A549 (cell line): ENCODE measurements around the gene KCNAB1. TPM values are rescaled to one million over a fixed set of nuclear protein-coding genes. Genes with fewer than 3 reads are reported as not detected.

Source experiments
- ATAC-seq, 2 experiments: fragments of 200-7000 bp in 1 of 2; fragments of >200 bp in 1 of 2; cut with Nextera tagmentation in 1 of 2; cut with Tn5 transposase in 1 of 2; 3 replicates each; pipeline versions ENCODE4 v1.8.0 to v1.9.1; 2018 to 2020; ENCODE audit warnings: mild to moderate bottlenecking in 1 of 2, moderate library complexity in 1 of 2
- CTCF ChIA-PET: fragments of 300-600 bp; sonication (Branson Sonifier 250); formaldehyde crosslinking; extraction: SDS; loops from one replicate; lab custom pipeline; 2021; ENCODE audit warnings: antibody characterized with exemption, inconsistent platforms; lab: Yijun Ruan, JAX
- POLR2A ChIA-PET: fragments of 350-600 bp; formaldehyde crosslinking; extraction: SDS; loops from one replicate; lab custom pipeline; 2021; ENCODE audit warnings: antibody characterized with exemption, inconsistent platforms; lab: Yijun Ruan, JAX
- DNase-seq, 2 experiments: peaks; one replicate each; pipeline versions ENCODE4 v3.0.0 to v3.0.0-alpha.2; 2011 to 2016; ENCODE audit warnings: low read depth in 1 of 2, low spot score in 1 of 2
- FAIRE-seq: peaks from 2 replicates; lab custom pipeline; 2011; peaks lifted over from hg19 to GRCh38; lab: Jason Lieb, UNC
- H3K27ac ChIP-seq, 2 experiments: fragments of >200 bp; sonication (Bioruptor Twin); formaldehyde crosslinking; 3 replicates each; pipeline ENCODE4 v1.5.1; 2016 to 2017
- H3K4me1 ChIP-seq: fragments of >200 bp; sonication (Bioruptor Twin); formaldehyde crosslinking; 3 replicates; pipeline ENCODE4 v1.6.1; 2016
- H3K4me2 ChIP-seq: fragments of >200 bp; sonication (Bioruptor Twin); formaldehyde crosslinking; 3 replicates; pipeline ENCODE4 v1.6.1; 2016
- H3K4me3 ChIP-seq: fragments of >200 bp; sonication (Bioruptor Twin); formaldehyde crosslinking; 3 replicates; pipeline ENCODE4 v1.5.1; 2016
- H3K9me3 ChIP-seq: fragments of >200 bp; sonication (Bioruptor Twin); formaldehyde crosslinking; 3 replicates; pipeline ENCODE4 v1.6.1; 2016
- BHLHE40 ChIP-seq: IDR thresholded peaks from 2 replicates; pipeline ENCODE4 v1.6.1; 2012; ENCODE audit warnings: low read depth, low read length, inconsistent platforms
- CBX2 ChIP-seq: fragments of 200-600 bp; sonication (generic); IDR thresholded peaks from 2 replicates; pipeline ENCODE4 v1.6.1; 2016; ENCODE audit warnings: low read depth, mild to moderate bottlenecking, borderline replicate concordance
- EHF ChIP-seq: fragments of 250-450 bp; sonication (Bioruptor Pico); IDR thresholded peaks from 2 replicates; pipeline ENCODE4 v1.5.0; 2020; ENCODE audit warnings: mild to moderate bottlenecking
- EHMT2 ChIP-seq: fragments of 200-600 bp; sonication (generic); IDR thresholded peaks from 2 replicates; pipeline ENCODE4 v1.6.1; 2016; ENCODE audit warnings: antibody characterized with exemption, low read depth, mild to moderate bottlenecking, moderate library complexity
- ESRRA ChIP-seq: fragments of 150-350 bp; IDR thresholded peaks from 2 replicates; pipeline ENCODE4 v1.6.1; 2014; ENCODE audit warnings: mild to moderate bottlenecking, low read length, borderline replicate concordance
- FOSL2 ChIP-seq, 2 experiments: fragments of 450-650 bp in 1 of 2; fragments of >200 bp in 1 of 2; sonication (Bioruptor Twin) in 1 of 2; formaldehyde crosslinking; IDR thresholded peaks; 2 replicates each; pipeline versions ENCODE4 v1.5.0 to v1.6.1; 2016 to 2020; ENCODE audit warnings: mild to moderate bottlenecking in 1 of 2, moderate library complexity in 1 of 2
- GATA3 ChIP-seq: IDR thresholded peaks from 2 replicates; pipeline ENCODE4 v1.6.1; 2012; ENCODE audit warnings: borderline replicate concordance
- HDAC2 ChIP-seq: fragments of 200-600 bp; sonication (generic); IDR thresholded peaks from 2 replicates; pipeline ENCODE4 v1.6.1; 2016
- HOXB13 ChIP-seq: fragments of 250-450 bp; sonication (Bioruptor Pico); IDR thresholded peaks from 2 replicates; pipeline ENCODE4 v1.5.0; 2020; ENCODE audit warnings: low read depth, mild to moderate bottlenecking, moderate library complexity
- HOXB5 ChIP-seq: fragments of 250-450 bp; sonication (Bioruptor Pico); IDR thresholded peaks from 2 replicates; pipeline ENCODE4 v1.5.0; 2020; ENCODE audit warnings: mild to moderate bottlenecking, moderate library complexity
- KDM1A ChIP-seq: fragments of 200-600 bp; sonication (generic); IDR thresholded peaks from 2 replicates; pipeline ENCODE4 v1.6.1; 2016; ENCODE audit warnings: low read depth, mild to moderate bottlenecking
- MYC ChIP-seq: IDR thresholded peaks from 2 replicates; pipeline ENCODE4 v1.6.1; 2012; ENCODE audit warnings: mild to moderate bottlenecking, inconsistent platforms, low read length, improper control_type of control experiment, borderline replicate concordance
- NPAS2 ChIP-seq: fragments of 250-450 bp; sonication (Bioruptor Pico); IDR thresholded peaks from 2 replicates; pipeline ENCODE4 v1.8.0; 2022; ENCODE audit warnings: mild to moderate bottlenecking, moderate library complexity, borderline replicate concordance
- PHF8 ChIP-seq: fragments of 200-600 bp; sonication (generic); IDR thresholded peaks from 2 replicates; pipeline ENCODE4 v1.6.1; 2016; ENCODE audit warnings: low read depth, mild to moderate bottlenecking, antibody characterized with exemption, moderate library complexity, borderline replicate concordance
- POLR2A ChIP-seq: IDR thresholded peaks from 2 replicates; pipeline ENCODE4 v1.6.1; 2012; ENCODE audit warnings: mild to moderate bottlenecking, low read length
- RAD21 ChIP-seq, 2 experiments: fragments of >200 bp in 1 of 2; sonication (Bioruptor Twin) in 1 of 2; formaldehyde crosslinking in 1 of 2; IDR thresholded peaks in 1 of 2; conservative IDR thresholded peaks in 1 of 2; 2 replicates in 1 of 2; 3 replicates in 1 of 2; pipeline ENCODE4 v1.6.1; 2012 to 2018; ENCODE audit warnings: inconsistent platforms in 1 of 2
- ZC3H11A ChIP-seq: fragments of 450-650 bp; IDR thresholded peaks from 2 replicates; pipeline ENCODE4 v1.6.1; 2014; ENCODE audit warnings: antibody characterized with exemption, mild to moderate bottlenecking
- ZFP36 ChIP-seq: fragments of 450-650 bp; IDR thresholded peaks from 2 replicates; pipeline ENCODE4 v1.6.1; 2014; ENCODE audit warnings: borderline replicate concordance; ENCODE audit not compliant: partially characterized antibody
- ZNF302 ChIP-seq: fragments of 250-450 bp; sonication (Bioruptor Pico); IDR thresholded peaks from 2 replicates; pipeline ENCODE4 v1.9.0; 2021; ENCODE audit warnings: inconsistent platforms, mild to moderate bottlenecking, moderate library complexity
- WGBS: methylation state at CpG from one replicate; pipeline ENCODE4 v1.1.6; 2017; ENCODE audit errors: missing lambda C conversion rate; 5-methylcytosine and 5-hydroxymethylcytosine counted together
- polyA plus RNA-seq, 4 experiments: library from polyadenylated mRNA; depleted of rRNA in 3 of 4; stranded (reverse); fragments of >200 nt; fragmentation: RNase III in 1 of 4; extraction: RNeasy Plus Mini Kit Qiagen cat#74134 plus additional on column Dnase treatment in 1 of 4; gene quantifications; 2 replicates in 3 of 4; 3 replicates in 1 of 4; pipeline ENCODE4 v1.2.3, GENCODE V29; 2011 to 2017
- TF ChIP-seq, protein P1 (sequence below): fragments of >200 bp; sonication (Bioruptor Twin); formaldehyde crosslinking; IDR thresholded peaks from 3 replicates; pipeline ENCODE4 v1.5.1; 2016
- TF ChIP-seq, protein P2 (sequence below): fragments of 250-450 bp; sonication (Bioruptor Pico); IDR thresholded peaks from 2 replicates; pipeline ENCODE4 v1.5.0; 2020; ENCODE audit warnings: low read depth, mild to moderate bottlenecking, moderate library complexity
- TF ChIP-seq, protein P3 (sequence below): fragments of 200-600 bp; sonication (generic); IDR thresholded peaks from 2 replicates; pipeline ENCODE4 v1.6.1; 2016; ENCODE audit warnings: antibody characterized with exemption, mild to moderate bottlenecking, moderate library complexity

The KCNAB1 gene
- polyA plus RNA-seq, 2 of the 4 experiments (the other 2 are of a cell fraction) = not detected

DNA sequence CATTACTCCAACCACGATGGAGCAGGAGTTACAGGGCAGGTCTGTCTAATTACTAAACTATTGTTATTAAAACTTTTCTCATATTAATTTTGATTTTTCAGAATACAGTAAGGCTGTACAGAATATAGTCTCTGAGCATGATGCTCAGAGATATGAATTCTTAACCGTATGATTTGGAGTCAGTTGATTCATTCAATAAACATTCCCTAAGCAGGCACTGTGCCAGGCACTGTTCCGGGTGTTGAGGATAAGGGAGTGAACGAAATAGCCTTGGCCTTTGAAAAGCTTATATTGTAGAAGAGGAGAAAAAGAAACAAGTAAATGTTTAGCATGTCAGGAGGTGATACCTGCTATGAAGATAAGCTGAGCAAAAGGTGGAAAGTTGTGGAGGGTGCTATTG is 187.3 kb downstream of the KCNAB1 start:
- Histone ChIP-seq H3K4me1 (no peaks in the 10 kb centered on the region), H3K4me2 (no peak overlapping the region), H3K9me3 (no peaks in the 10 kb centered on the region), H3K4me3 (no peak overlapping the region), H3K27ac (no peak overlapping the region)
- under 1% methylated on average over 4 of the region's 4 CpGs for WGBS
- FAIRE-seq (no peak), ATAC-seq (no peak; a peak in 1 of 6 replicates), DNase-seq (no peak)
- TF ChIP-seq ZNF302 (CRISPR knock-in tag) = no peak
- TF ChIP-seq ZFP36 = no peak
- no peak for TF ChIP-seq BHLHE40
- no peak for TF ChIP-seq ESRRA
- no peak for TF ChIP-seq HOXB13 (CRISPR knock-in tag)
- TF ChIP-seq RAD21 (conservative IDR thresholded peaks at IDR 0.05 in 1 of 2, IDR thresholded peaks at IDR 0.05 in 1 of 2) = no peak
- TF ChIP-seq, protein P1, sequence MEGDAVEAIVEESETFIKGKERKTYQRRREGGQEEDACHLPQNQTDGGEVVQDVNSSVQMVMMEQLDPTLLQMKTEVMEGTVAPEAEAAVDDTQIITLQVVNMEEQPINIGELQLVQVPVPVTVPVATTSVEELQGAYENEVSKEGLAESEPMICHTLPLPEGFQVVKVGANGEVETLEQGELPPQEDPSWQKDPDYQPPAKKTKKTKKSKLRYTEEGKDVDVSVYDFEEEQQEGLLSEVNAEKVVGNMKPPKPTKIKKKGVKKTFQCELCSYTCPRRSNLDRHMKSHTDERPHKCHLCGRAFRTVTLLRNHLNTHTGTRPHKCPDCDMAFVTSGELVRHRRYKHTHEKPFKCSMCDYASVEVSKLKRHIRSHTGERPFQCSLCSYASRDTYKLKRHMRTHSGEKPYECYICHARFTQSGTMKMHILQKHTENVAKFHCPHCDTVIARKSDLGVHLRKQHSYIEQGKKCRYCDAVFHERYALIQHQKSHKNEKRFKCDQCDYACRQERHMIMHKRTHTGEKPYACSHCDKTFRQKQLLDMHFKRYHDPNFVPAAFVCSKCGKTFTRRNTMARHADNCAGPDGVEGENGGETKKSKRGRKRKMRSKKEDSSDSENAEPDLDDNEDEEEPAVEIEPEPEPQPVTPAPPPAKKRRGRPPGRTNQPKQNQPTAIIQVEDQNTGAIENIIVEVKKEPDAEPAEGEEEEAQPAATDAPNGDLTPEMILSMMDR = no peak
- TF ChIP-seq GATA3 = no peak
- TF ChIP-seq, protein P2, sequence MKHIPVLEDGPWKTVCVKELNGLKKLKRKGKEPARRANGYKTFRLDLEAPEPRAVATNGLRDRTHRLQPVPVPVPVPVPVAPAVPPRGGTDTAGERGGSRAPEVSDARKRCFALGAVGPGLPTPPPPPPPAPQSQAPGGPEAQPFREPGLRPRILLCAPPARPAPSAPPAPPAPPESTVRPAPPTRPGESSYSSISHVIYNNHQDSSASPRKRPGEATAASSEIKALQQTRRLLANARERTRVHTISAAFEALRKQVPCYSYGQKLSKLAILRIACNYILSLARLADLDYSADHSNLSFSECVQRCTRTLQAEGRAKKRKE (CRISPR knock-in tag) = no peak
- no peak for TF ChIP-seq POLR2A
- TF ChIP-seq FOSL2 (IDR thresholded peaks at IDR 0.05) = no peak
- TF ChIP-seq FOSL2 (CRISPR knock-in tag; IDR thresholded peaks at IDR 0.05) = no peak
- no peak for TF ChIP-seq EHMT2
- no peak for TF ChIP-seq HDAC2
- TF ChIP-seq ZC3H11A = no peak
- no peak for TF ChIP-seq EHF
- ChIA-PET CTCF (no interaction called here), POLR2A (interaction anchor here (1.0 kb wide), 1 partner anchor 35 kb away, joined by 4 read pairs; no protein-coding TSS in a partner anchor)

DNA sequence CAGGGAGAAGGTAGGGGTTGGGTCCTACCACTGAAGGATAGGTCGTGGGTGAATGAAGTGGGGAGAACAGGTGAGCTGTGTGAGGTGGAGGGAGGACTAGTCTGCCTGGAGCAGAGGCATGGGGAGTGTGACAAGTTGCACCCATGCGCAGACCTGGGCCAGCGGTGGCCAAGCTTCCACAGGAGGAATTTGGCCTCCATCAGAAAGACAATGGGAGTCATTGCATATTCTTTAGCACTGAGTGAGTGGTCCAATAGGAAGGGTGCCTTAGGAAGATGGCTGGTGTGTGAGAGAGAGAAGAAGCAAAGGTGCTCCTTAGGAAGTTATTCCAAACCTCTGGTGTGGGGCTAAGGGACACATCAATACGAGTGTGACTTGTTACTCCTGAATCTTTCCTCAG is 191.1 kb downstream of the KCNAB1 start:
- FAIRE-seq (no peak), DNase-seq (no peak), ATAC-seq (no peak)
- no peak overlapping the region for H3K4me3 ChIP-seq
- no peaks in the 10 kb centered on the region for H3K4me1 ChIP-seq
- 50% methylated on average over 4 of the region's 4 CpGs for WGBS
- no peak overlapping the region for H3K27ac ChIP-seq
- POLR2A ChIA-PET = no interaction called here
- TF ChIP-seq, protein P3, sequence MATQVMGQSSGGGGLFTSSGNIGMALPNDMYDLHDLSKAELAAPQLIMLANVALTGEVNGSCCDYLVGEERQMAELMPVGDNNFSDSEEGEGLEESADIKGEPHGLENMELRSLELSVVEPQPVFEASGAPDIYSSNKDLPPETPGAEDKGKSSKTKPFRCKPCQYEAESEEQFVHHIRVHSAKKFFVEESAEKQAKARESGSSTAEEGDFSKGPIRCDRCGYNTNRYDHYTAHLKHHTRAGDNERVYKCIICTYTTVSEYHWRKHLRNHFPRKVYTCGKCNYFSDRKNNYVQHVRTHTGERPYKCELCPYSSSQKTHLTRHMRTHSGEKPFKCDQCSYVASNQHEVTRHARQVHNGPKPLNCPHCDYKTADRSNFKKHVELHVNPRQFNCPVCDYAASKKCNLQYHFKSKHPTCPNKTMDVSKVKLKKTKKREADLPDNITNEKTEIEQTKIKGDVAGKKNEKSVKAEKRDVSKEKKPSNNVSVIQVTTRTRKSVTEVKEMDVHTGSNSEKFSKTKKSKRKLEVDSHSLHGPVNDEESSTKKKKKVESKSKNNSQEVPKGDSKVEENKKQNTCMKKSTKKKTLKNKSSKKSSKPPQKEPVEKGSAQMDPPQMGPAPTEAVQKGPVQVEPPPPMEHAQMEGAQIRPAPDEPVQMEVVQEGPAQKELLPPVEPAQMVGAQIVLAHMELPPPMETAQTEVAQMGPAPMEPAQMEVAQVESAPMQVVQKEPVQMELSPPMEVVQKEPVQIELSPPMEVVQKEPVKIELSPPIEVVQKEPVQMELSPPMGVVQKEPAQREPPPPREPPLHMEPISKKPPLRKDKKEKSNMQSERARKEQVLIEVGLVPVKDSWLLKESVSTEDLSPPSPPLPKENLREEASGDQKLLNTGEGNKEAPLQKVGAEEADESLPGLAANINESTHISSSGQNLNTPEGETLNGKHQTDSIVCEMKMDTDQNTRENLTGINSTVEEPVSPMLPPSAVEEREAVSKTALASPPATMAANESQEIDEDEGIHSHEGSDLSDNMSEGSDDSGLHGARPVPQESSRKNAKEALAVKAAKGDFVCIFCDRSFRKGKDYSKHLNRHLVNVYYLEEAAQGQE = no peak
- TF ChIP-seq HOXB5 (CRISPR knock-in tag) (no peak), CBX2 (no peak), PHF8 (no peak), MYC (no peak), KDM1A (no peak), NPAS2 (CRISPR knock-in tag) (no peak)
- no peak overlapping the region for H3K4me2 ChIP-seq
- CTCF ChIA-PET = no interaction called here
- H3K9me3 ChIP-seq = no peaks in the 10 kb centered on the region
